K562 treated with DMSO at 1 percent for 12 hours (cell line): ENCODE data around the gene COG8. TPM values are rescaled to one million over a fixed set of nuclear protein-coding genes. Genes with fewer than 3 reads are reported as not detected.

Source experiments
- total RNA-seq: library from RNA; unstranded; fragments of 300-600 nt; gene quantifications from 2 replicates; pipeline ENCODE4 v1.2.3, GENCODE V29; 2022; ENCODE audit not compliant: insufficient read depth

The COG8 gene
- total RNA-seq: 23.7 and 40.3 TPM in 2 replicates

GRCh38 chr16:69339289-69340094 is at the start of gene COG8, which contains the start of gene NIP7:
Gene COG8, minus strand, starts transcription at chr16:69339564. Its CDS starts 12 bp downstream, at chr16:69339552.
Gene NIP7, plus strand, starts transcription at chr16:69339772. Its CDS starts 58 bp downstream, at chr16:69339830.

GRCh38 chr16:69351309-69352027 is 12.1 kb upstream of the COG8 start, which contains the start of gene TMED6:
Gene TMED6, minus strand, starts transcription at chr16:69351786. Its CDS starts 33 bp downstream, at chr16:69351753.

GRCh38 chr16:69330286-69331109 is 8.9 kb downstream of the COG8 start, which contains the start of gene PDF:
Gene PDF, minus strand, starts transcription at chr16:69330588. Its CDS starts 18 bp downstream, at chr16:69330570.

GRCh38 chr16:69310653-69311532 is 28.5 kb downstream of the COG8 start, which contains the start of gene VPS4A:
Gene VPS4A, plus strand, starts transcription at chr16:69311350. Its CDS starts 162 bp downstream, at chr16:69311512.

Other genes with a start within 250 kb of the COG8 start
- gene HAS3, start 233.9 kb downstream of the COG8 start, total RNA-seq: 0.32 TPM in 1 of 2 replicates, not detected in the other
- 88.8 and 159 TPM in 2 replicates for gene CHTF8, start 207.0 kb downstream of the COG8 start, total RNA-seq
- 21.8 and 47.2 TPM in 2 replicates for gene UTP4, start 206.9 kb downstream of the COG8 start, total RNA-seq
- 1.9 and 8.6 TPM in 2 replicates for gene SNTB2, start 152.4 kb downstream of the COG8 start, total RNA-seq
- 50.1 and 65.2 TPM in 2 replicates for gene VPS4A, start 28.2 kb downstream of the COG8 start, total RNA-seq
- 20.1 and 21.3 TPM in 2 replicates for gene PDF, start 9.0 kb downstream of the COG8 start, total RNA-seq
- gene NIP7, start 208 bp upstream of the COG8 start, total RNA-seq: 10.4 and 17.9 TPM in 2 replicates
- gene TMED6, start 12.2 kb upstream of the COG8 start, total RNA-seq: 0.96 TPM in 1 of 2 replicates, not detected in the other
- 14.8 and 39.8 TPM in 2 replicates for gene TERF2, start 46.4 kb upstream of the COG8 start, total RNA-seq
- 47.9 and 81.6 TPM in 2 replicates for gene CYB5B, start 85.1 kb upstream of the COG8 start, total RNA-seq
- 0.82 and 9.3 TPM in 2 replicates for gene NFAT5, start 226.4 kb upstream of the COG8 start, total RNA-seq